Measurements from ENCODE around the gene CRLF1.
A peak's percentile ranks its signal among the peaks of the same experiment; 100 is the strongest.

The CRLF1 gene

DNA sequence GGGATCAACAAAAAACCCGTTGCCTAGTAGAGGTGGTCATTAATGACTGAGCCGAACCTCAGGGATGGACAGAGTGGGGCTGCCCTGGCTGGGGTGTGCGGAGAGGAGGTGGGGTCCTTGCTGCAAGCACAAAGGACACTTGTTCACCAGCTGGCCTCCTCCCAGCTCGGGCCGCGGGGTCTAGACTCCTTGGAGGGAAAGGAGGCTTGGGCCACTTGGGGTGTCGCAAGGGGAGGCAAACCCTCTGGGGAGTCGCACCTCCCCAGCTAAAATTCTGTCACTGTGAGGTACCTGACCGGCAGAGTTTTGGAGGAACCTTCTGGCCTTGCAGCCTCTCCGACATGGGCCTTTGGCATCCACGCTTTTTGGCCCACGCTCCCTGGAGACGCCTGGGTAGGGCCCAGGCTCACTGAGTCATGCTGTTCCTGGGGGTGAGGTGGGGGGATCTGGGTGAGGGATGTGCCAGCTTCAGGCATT lies 38.5 kb upstream of the CRLF1 start:
- Mint-ChIP-seq H3K4me3 (no peak overlapping the region), H3K36me3 (peaks cover 5% of the 10 kb centered on the region), H3K27me3 (no peaks in the 10 kb centered on the region), H3K9me3 (ENCODE audit: low read depth) (no peaks in the 10 kb centered on the region), H3K4me1 (ENCODE audit: low read depth) (peaks cover 13% of the 10 kb centered on the region), H3K27ac (no peak overlapping the region)

DNA sequence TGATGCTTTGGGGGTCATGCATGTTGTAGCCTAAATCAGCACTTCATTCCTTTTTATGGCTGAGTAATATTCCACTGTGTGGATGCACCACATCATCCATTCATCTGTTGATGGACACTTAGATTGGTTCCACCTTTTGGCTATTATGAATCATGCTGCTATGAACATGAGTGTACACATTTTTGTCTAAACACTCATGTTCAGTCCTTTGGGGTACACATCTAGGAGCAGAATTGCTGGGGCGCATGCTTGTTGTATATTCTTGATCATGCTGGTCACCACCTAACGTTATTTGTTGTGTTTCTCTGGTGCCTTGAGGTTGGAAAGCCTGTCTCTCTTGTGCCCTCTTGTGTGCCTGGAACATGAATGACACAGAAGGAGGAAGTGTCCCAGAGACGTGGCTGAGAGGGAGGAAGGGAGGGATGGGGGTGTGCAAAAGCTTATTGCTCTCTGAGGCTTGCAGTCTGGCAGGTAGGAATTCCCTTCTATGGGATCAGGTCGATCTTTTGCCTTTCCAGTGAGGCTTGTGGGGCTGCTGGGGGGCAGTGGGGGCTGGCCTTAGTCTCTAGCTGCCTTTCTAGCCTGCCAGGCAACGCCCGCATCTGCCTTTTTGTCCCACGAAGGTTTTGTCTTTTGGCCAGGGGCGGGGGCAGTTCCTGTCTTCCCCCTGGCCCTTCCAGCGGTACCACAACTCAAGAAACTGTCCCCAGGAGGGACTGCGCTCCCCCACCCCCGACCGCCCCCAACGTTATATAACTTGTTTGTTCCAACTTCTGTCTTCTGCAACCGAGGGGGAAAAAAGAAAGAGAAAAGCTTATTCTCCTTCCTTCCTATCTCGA lies 37.8 kb upstream of the CRLF1 start:
- H3K36me3 Mint-ChIP-seq: peaks cover 5% of the 10 kb centered on the region
- H3K27ac Mint-ChIP-seq: no peak overlapping the region
- H3K27me3 Mint-ChIP-seq: no peaks in the 10 kb centered on the region
- no peaks in the 10 kb centered on the region for H3K9me3 Mint-ChIP-seq (ENCODE audit: low read depth)
- peaks cover 12% of the 10 kb centered on the region for H3K4me1 Mint-ChIP-seq (ENCODE audit: low read depth)
- no peak overlapping the region for H3K4me3 Mint-ChIP-seq

DNA sequence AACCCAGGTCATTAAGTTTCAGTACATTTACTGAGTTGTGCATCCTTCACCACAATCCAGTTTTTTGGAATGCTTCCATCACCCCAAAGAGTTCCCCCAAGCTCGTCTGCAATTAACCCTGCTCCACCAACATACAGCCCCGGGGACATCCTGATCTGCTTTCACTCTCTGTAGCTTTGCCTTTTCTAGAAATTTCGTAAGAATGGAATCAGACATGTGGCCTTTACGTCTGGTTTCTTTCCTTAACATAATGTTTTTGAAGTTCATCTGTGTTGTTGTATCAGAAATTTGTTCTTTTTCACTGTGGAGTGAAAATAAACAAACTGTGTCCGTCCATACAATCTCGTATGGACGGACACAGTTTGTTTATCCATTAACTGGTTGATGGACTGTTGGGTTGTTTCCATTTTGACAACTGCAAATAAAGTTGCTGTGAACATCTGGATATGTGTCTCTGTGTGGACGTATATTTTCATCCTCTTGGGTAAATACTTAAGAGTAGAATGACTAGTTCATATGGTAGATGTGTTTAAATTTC lies 33.2 kb upstream of the CRLF1 start:
- Mint-ChIP-seq H3K4me1 (ENCODE audit: low read depth) (peaks cover 24% of the 10 kb centered on the region), H3K9me3 (ENCODE audit: low read depth) (no peaks in the 10 kb centered on the region), H3K4me3 (peak overlapping the region; percentile 54), H3K27ac (no peak overlapping the region), H3K27me3 (no peaks in the 10 kb centered on the region), H3K36me3 (peaks cover 3% of the 10 kb centered on the region)

DNA sequence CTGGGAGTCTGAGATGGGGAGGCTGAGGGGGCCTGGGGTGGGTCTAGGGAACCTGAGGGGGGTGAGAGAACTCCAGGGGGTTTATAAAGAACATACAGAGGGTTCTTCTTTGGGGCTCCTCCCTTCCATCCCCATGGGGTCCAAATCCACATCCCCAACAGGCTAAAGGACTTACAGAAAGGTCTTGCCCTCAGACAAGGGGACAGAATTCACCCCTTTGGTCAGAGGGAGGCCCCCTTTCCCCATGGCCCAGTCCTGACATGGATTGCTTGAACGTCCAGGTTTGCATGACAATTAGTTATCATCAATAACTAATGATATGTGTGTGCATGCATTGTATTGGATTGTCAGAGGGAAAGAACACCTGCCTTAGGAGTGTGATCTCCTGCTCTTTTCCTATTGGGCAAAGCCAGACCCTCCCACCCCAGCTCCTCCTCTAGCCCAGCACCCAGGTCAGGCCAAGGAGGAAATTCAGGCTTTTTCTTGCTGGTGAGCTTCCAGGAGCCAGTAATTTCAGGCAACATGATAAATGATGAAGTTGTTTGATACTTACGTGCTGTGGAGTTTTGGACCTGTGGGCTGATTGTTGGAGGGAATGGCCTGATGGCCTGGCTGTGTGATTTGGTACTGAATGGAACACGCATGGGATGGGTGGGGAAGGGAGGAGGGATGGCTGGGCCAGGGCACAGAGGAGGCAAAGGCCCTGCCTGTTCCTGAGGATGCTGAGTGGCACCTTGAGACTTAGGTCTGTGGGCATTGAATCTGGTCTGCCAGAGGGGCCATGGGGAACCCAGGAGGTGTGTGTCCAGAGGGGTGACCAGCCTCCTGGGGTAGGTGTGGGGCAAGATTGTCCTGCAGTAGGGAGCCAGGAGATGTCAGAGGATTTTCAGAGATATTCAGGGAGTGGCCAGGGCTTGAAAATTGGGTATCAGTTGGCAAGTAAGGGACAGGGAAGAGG lies 31.4 kb upstream of the CRLF1 start:
- H3K9me3 Mint-ChIP-seq (ENCODE audit: low read depth): no peaks in the 10 kb centered on the region
- H3K4me1 Mint-ChIP-seq (ENCODE audit: low read depth): peaks cover 23% of the 10 kb centered on the region
- no peaks in the 10 kb centered on the region for H3K36me3 Mint-ChIP-seq
- H3K27ac Mint-ChIP-seq: peak overlapping the region; percentile 88
- peaks cover 1% of the 10 kb centered on the region for H3K27me3 Mint-ChIP-seq
- peak overlapping the region; percentile 88 for H3K4me3 Mint-ChIP-seq

- no peaks in the 10 kb centered on the region for H3K9me3 Mint-ChIP-seq (ENCODE audit: low read depth)
- H3K36me3 Mint-ChIP-seq: no peaks in the 10 kb centered on the region
- H3K4me1 Mint-ChIP-seq (ENCODE audit: low read depth): peaks cover 23% of the 10 kb centered on the region
- peaks cover 1% of the 10 kb centered on the region for H3K27me3 Mint-ChIP-seq
- peak within 1 kb of the TSS; percentile 88 for H3K4me3 Mint-ChIP-seq
- peak within 1 kb of the TSS; percentile 82 for H3K27ac Mint-ChIP-seq
These were observed 30.5 kb upstream of the CRLF1 start, which contains the start of gene KLHL26 for GRCh38 chr19:18636969-18637629. Gene KLHL26, plus strand, starts transcription at chr19:18637028. Its CDS starts 27 bp downstream, at chr19:18637055.

DNA sequence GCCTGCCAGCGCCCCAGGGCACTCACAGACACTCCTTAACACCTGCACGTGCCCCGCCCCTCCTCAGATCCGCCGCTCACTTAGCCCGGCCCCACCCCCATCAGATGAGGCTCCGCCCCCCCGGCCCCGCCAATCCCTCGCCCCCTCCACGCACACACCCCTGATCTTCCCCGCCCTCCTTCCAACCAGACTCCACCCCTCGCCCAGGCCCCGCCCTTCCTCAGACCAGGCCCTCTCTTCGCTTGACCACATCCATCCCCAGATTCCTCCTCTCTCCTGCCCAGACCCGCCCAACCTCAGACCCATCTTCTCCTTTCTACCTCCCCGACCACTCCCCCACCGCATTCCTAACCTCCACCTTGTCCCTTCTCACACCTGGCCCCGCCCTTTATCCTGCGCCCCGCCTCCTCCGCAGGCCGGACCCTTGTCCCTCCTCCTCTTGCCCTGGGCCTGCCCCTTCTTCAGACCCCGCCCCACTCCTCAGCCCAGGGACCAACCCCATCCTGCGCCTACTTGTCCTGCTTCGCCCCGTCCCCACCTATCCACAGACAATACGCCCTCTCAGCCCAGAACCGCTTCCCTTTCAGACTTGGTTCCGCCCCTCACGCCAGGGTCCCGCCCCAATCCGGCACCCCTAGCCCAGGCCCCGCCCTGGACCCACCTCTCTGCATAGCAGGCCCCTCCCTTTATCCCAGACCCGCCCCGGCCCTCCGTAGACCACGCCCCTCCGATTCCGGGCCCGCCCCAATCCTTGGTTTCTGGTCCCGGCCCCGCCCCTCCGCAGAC lies 29.8 kb upstream of the CRLF1 start:
- Mint-ChIP-seq H3K27me3 (peaks cover 1% of the 10 kb centered on the region), H3K27ac (peak overlapping the region; percentile 82), H3K4me3 (peak overlapping the region; percentile 88), H3K36me3 (no peaks in the 10 kb centered on the region), H3K9me3 (ENCODE audit: low read depth) (no peaks in the 10 kb centered on the region), H3K4me1 (ENCODE audit: low read depth) (peaks cover 23% of the 10 kb centered on the region)

GRCh38 chr19:18635831-18636182 lies 29.2 kb upstream of the CRLF1 start:
- Mint-ChIP-seq H3K27ac (no peak overlapping the region), H3K27me3 (peaks cover 1% of the 10 kb centered on the region), H3K36me3 (no peaks in the 10 kb centered on the region)

GRCh38 chr19:18634612-18635297 lies 28.2 kb upstream of the CRLF1 start:
- Mint-ChIP-seq H3K4me3 (peak overlapping the region; percentile 80), H3K36me3 (no peaks in the 10 kb centered on the region), H3K4me1 (ENCODE audit: low read depth) (peaks cover 22% of the 10 kb centered on the region), H3K27ac (no peak overlapping the region), H3K9me3 (ENCODE audit: low read depth) (no peaks in the 10 kb centered on the region), H3K27me3 (peaks cover 1% of the 10 kb centered on the region)

More at GRCh38 chr19:18635831-18636182, 29.2 kb upstream of the CRLF1 start:
- Mint-ChIP-seq H3K4me1 (ENCODE audit: low read depth) (peaks cover 23% of the 10 kb centered on the region), H3K9me3 (ENCODE audit: low read depth) (no peaks in the 10 kb centered on the region), H3K4me3 (peak overlapping the region; percentile 88)

DNA sequence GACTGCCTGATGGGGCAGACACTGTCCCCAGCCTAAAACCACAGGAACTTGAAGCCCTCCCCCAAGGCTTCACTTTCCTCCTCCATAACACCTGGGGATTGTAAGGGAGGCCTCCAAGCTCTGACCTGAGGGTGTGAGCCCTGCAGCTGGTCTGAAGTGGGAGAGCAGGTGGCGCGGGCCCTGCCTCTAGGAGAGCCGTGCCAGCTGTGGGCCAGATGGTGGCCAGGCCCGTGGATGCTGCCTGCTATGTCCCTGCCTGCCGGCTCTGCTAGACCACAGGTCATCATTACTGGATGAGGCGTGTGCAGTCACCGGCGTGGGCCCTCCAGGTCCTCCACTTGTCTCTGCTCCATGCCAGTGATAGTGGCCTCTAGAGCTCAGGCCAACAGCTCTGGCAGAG lies 26.7 kb upstream of the CRLF1 start:
- peaks cover 1% of the 10 kb centered on the region for H3K27me3 Mint-ChIP-seq
- no peaks in the 10 kb centered on the region for H3K9me3 Mint-ChIP-seq (ENCODE audit: low read depth)
- H3K4me1 Mint-ChIP-seq (ENCODE audit: low read depth): peaks cover 20% of the 10 kb centered on the region
- no peak overlapping the region for H3K4me3 Mint-ChIP-seq
- H3K36me3 Mint-ChIP-seq: no peaks in the 10 kb centered on the region
- H3K27ac Mint-ChIP-seq: no peak overlapping the region

- H3K27me3 Mint-ChIP-seq: no peaks in the 10 kb centered on the region
- no peak overlapping the region for H3K4me3 Mint-ChIP-seq
- no peaks in the 10 kb centered on the region for H3K9me3 Mint-ChIP-seq (ENCODE audit: low read depth)
- no peaks in the 10 kb centered on the region for H3K4me1 Mint-ChIP-seq (ENCODE audit: low read depth)
- no peak overlapping the region for H3K27ac Mint-ChIP-seq
- H3K36me3 Mint-ChIP-seq: no peaks in the 10 kb centered on the region
These were observed 22.8 kb upstream of the CRLF1 start for GRCh38 chr19:18629166-18630088.

DNA sequence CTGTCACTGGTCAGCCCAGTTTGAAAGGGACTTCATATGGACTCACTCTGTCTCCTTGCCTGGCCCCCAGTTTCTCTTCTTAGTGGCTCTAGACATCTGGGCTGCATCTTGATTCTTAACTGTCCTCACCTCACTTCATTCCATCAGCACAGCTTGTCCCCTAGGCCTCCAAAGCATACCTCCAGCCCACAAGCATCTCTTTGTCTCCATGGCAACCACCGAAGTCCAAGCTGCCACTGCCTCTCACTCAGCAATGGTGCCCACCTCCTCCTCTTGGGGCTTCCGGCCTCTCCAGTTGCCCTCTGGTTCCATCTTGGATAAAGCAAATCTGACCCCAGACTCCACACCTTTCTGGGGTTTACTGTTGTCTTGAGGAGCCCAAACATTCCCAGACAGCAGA lies 20.3 kb upstream of the CRLF1 start:
- Mint-ChIP-seq H3K27me3 (no peaks in the 10 kb centered on the region), H3K4me1 (ENCODE audit: low read depth) (no peaks in the 10 kb centered on the region), H3K27ac (no peak overlapping the region), H3K9me3 (ENCODE audit: low read depth) (no peaks in the 10 kb centered on the region), H3K36me3 (no peaks in the 10 kb centered on the region), H3K4me3 (no peak overlapping the region)

DNA sequence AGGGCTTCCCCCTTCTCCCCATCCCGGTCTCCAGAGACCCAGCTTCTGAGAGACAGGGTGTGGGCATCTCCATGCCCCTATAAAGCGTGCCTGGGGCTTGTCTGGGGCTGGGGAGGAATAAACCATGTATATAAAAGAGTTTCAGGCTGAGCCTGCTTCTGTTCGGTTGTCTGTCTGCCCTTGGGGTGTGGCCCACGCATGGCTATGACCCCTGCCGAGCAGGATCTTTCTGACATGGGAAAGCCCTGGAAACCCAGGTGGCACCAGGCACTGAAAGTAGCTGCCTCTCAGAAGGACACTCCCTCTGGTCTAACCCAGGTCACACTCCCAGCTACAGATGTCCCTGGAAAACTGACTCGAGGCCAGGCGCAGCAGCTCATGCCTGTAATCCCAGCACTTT lies 14.3 kb upstream of the CRLF1 start:
- no peaks in the 10 kb centered on the region for H3K36me3 Mint-ChIP-seq
- no peak overlapping the region for H3K4me3 Mint-ChIP-seq
- H3K9me3 Mint-ChIP-seq (ENCODE audit: low read depth): no peaks in the 10 kb centered on the region
- no peaks in the 10 kb centered on the region for H3K4me1 Mint-ChIP-seq (ENCODE audit: low read depth)
- H3K27ac Mint-ChIP-seq: no peak overlapping the region
- H3K27me3 Mint-ChIP-seq: peaks cover 4% of the 10 kb centered on the region

- Mint-ChIP-seq H3K27ac (no peak overlapping the region), H3K4me3 (no peak overlapping the region), H3K9me3 (ENCODE audit: low read depth) (no peaks in the 10 kb centered on the region), H3K36me3 (no peaks in the 10 kb centered on the region), H3K27me3 (peaks cover 5% of the 10 kb centered on the region), H3K4me1 (ENCODE audit: low read depth) (no peaks in the 10 kb centered on the region)
These were observed 13.7 kb upstream of the CRLF1 start for GRCh38 chr19:18620311-18620710.

All from activated naive CD8-positive, alpha-beta T cell (primary cell).